Measurements from ENCODE around the gene PAM.

GRCh38 chr5:102813740-102814139, 58.6 kb downstream of the PAM start:
- TF ChIP-seq TAF1 (conservative IDR thresholded peaks at IDR 0.05) (no peak), ATF3 (IDR thresholded peaks at IDR 0.05) (no peak), YY1 (IDR thresholded peaks at IDR 0.05) (no peak), RAD21 (IDR thresholded peaks at IDR 0.05) (no peak), EGR1 (IDR thresholded peaks at IDR 0.05; ENCODE audit: low read depth in 2 of 2) (no peak), JUND (IDR thresholded peaks at IDR 0.05) (no peak), MAX (IDR thresholded peaks at IDR 0.05) (no peak), ZBTB33 (IDR thresholded peaks at IDR 0.05) (no peak), GABPA (IDR thresholded peaks at IDR 0.05 in 1 of 2, conservative IDR thresholded peaks at IDR 0.05 in 1 of 2) (no peak), FOXA1 (IDR thresholded peaks at IDR 0.05) (no peak), RXRA (IDR thresholded peaks at IDR 0.05) (no peak)
- TF ChIP-seq, protein P1, sequence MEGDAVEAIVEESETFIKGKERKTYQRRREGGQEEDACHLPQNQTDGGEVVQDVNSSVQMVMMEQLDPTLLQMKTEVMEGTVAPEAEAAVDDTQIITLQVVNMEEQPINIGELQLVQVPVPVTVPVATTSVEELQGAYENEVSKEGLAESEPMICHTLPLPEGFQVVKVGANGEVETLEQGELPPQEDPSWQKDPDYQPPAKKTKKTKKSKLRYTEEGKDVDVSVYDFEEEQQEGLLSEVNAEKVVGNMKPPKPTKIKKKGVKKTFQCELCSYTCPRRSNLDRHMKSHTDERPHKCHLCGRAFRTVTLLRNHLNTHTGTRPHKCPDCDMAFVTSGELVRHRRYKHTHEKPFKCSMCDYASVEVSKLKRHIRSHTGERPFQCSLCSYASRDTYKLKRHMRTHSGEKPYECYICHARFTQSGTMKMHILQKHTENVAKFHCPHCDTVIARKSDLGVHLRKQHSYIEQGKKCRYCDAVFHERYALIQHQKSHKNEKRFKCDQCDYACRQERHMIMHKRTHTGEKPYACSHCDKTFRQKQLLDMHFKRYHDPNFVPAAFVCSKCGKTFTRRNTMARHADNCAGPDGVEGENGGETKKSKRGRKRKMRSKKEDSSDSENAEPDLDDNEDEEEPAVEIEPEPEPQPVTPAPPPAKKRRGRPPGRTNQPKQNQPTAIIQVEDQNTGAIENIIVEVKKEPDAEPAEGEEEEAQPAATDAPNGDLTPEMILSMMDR (IDR thresholded peaks at IDR 0.05; ENCODE audit: low read depth, low read length, missing input control), result no peak
- TF ChIP-seq, protein P2, sequence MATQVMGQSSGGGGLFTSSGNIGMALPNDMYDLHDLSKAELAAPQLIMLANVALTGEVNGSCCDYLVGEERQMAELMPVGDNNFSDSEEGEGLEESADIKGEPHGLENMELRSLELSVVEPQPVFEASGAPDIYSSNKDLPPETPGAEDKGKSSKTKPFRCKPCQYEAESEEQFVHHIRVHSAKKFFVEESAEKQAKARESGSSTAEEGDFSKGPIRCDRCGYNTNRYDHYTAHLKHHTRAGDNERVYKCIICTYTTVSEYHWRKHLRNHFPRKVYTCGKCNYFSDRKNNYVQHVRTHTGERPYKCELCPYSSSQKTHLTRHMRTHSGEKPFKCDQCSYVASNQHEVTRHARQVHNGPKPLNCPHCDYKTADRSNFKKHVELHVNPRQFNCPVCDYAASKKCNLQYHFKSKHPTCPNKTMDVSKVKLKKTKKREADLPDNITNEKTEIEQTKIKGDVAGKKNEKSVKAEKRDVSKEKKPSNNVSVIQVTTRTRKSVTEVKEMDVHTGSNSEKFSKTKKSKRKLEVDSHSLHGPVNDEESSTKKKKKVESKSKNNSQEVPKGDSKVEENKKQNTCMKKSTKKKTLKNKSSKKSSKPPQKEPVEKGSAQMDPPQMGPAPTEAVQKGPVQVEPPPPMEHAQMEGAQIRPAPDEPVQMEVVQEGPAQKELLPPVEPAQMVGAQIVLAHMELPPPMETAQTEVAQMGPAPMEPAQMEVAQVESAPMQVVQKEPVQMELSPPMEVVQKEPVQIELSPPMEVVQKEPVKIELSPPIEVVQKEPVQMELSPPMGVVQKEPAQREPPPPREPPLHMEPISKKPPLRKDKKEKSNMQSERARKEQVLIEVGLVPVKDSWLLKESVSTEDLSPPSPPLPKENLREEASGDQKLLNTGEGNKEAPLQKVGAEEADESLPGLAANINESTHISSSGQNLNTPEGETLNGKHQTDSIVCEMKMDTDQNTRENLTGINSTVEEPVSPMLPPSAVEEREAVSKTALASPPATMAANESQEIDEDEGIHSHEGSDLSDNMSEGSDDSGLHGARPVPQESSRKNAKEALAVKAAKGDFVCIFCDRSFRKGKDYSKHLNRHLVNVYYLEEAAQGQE (IDR thresholded peaks at IDR 0.05), result no peak
